Activated CD8-positive, alpha-beta T cell treated with anti-CD3 and anti-CD28 coated beads for 36 hours (primary cell): Measurements from ENCODE around the gene PA2G4. TPM values are rescaled to one million over a fixed set of nuclear protein-coding genes. Genes with fewer than 3 reads are reported as not detected.
"Not testable (repeated sequence)": the region's sequence is repeated elsewhere in the genome, so short reads cannot be mapped to it uniquely, and the experiment has no call there.

Source experiments
- ATAC-seq: fragments of 200-7000 bp; cut with Tn5 transposase; one replicate; pipeline ENCODE4 v1.10.0; 2021; ENCODE audit warnings: mild to moderate bottlenecking, moderate library complexity
- CTCF ChIA-PET: fragments of 350-600 bp; sonication (Branson Sonifier 250); formaldehyde crosslinking; loops from one replicate; lab custom pipeline; 2021; ENCODE audit warnings: antibody characterized with exemption; lab: Charles Lee
- POLR2A ChIA-PET: fragments of 350-600 bp; sonication (Branson Sonifier 250); formaldehyde crosslinking; loops from one replicate; lab custom pipeline; 2021; ENCODE audit warnings: antibody characterized with exemption; lab: Charles Lee
- DNase-seq: peaks from one replicate; pipeline ENCODE4 v3.0.0-alpha.2; 2020
- H3K27ac Mint-ChIP-seq: one replicate; pipeline ENCODE4 v1.8.0; 2021; ENCODE audit warnings: mild to moderate bottlenecking, mixed read lengths
- H3K27me3 Mint-ChIP-seq: one replicate; pipeline ENCODE4 v1.8.0; 2021; ENCODE audit warnings: mixed read lengths
- H3K36me3 Mint-ChIP-seq: one replicate; pipeline ENCODE4 v1.8.0; 2021; ENCODE audit warnings: low read depth, mixed read lengths
- H3K4me1 Mint-ChIP-seq: one replicate; pipeline ENCODE4 v1.8.0; 2021; ENCODE audit warnings: low read depth, mixed read lengths
- H3K4me3 Mint-ChIP-seq: one replicate; pipeline ENCODE4 v1.8.0; 2021; ENCODE audit warnings: mild to moderate bottlenecking, moderate library complexity, mixed read lengths
- H3K9me3 Mint-ChIP-seq: one replicate; pipeline ENCODE4 v1.8.0; 2021; ENCODE audit warnings: mixed read lengths
- CTCF ChIP-seq: fragments of 200-600 bp; IDR thresholded peaks from one replicate; pipeline ENCODE4 v1.8.0; 2022; ENCODE audit warnings: antibody characterized with exemption, mild to moderate bottlenecking
- intact Hi-C: fragments of 100-400 bp; cut with micrococcal nuclease; formaldehyde crosslinking; loops from one replicate; pipeline ENCODE4 v1.10.0; 2022
- total RNA-seq, 2 experiments: library from RNA; stranded (reverse); gene quantifications; one replicate each; pipeline ENCODE4 v1.2.3, GENCODE V29; 2021

Gene PA2G4
- total RNA-seq, 2 experiments from 2014 or later = 447 to 455 TPM

GRCh38 chr12:56155256-56155845 lies 51.0 kb downstream of the PA2G4 start:
- Mint-ChIP-seq H3K4me1 (peaks cover 39% of the 10 kb centered on the region), H3K27me3 (no peaks in the 10 kb centered on the region), H3K9me3 (no peaks in the 10 kb centered on the region), H3K4me3 (no peak overlapping the region), H3K27ac (no peak overlapping the region), H3K36me3 (peaks cover 35% of the 10 kb centered on the region)
- intact Hi-C loops = no loop called here
- ATAC-seq (no peak), DNase-seq (no peak)
- POLR2A ChIA-PET = interaction anchor here (1.3 to 3.6 kb wide), 4 partner anchors 28 to 67 kb away, joined by 3 to 19 read pairs (median 8); partner anchors contain the start of genes ESYT1, PA2G4, RNF41 and RPL41
- CTCF ChIA-PET = interaction anchor here (0.7 to 3.1 kb wide), 5 partner anchors 13 to 37 kb away, joined by 3 to 14 read pairs (median 9); partner anchors contain the start of genes SMARCC2 and ZC3H10
- no peak for TF ChIP-seq CTCF

GRCh38 chr12:56156464-56157200 lies 52.3 kb downstream of the PA2G4 start:
- POLR2A ChIA-PET = interaction anchor here (0.6 to 3.6 kb wide), 7 partner anchors 8 to 52 kb away, joined by 3 to 19 read pairs (median 4); partner anchors contain the start of genes PA2G4, RPL41 and ZC3H10
- CTCF ChIA-PET = interaction anchor here (0.6 to 3.1 kb wide), 3 partner anchors 30 to 37 kb away, joined by 3 to 14 read pairs (median 12); partner anchors contain the start of gene SMARCC2
- intact Hi-C loops, ATAC-seq, H3K27me3 Mint-ChIP-seq, DNase-seq, H3K9me3 Mint-ChIP-seq: not testable (repeated sequence)
- peak overlapping the region; percentile 98 for H3K27ac Mint-ChIP-seq
- peaks cover 40% of the 10 kb centered on the region for H3K4me1 Mint-ChIP-seq
- peak overlapping the region; percentile 95 for H3K4me3 Mint-ChIP-seq
- H3K36me3 Mint-ChIP-seq = peaks cover 45% of the 10 kb centered on the region

- Mint-ChIP-seq H3K4me3 (peak overlapping the region; percentile 95), H3K9me3 (no peaks in the 10 kb centered on the region), H3K27ac (peak overlapping the region; percentile 98), H3K36me3 (peaks cover 49% of the 10 kb centered on the region), H3K27me3 (no peaks in the 10 kb centered on the region), H3K4me1 (peaks cover 38% of the 10 kb centered on the region)
- intact Hi-C loops = loop anchor here (2.0 kb wide), 1 partner anchor 29 kb away; the partner anchor contains the start of gene ESYT1
- ATAC-seq = peak; percentile 43
- DNase-seq = peak; percentile 76
- ChIA-PET CTCF (interaction anchor here (1.2 to 3.0 kb wide), 3 partner anchors 31 to 39 kb away, joined by 3 to 19 read pairs (median 12); partner anchors contain the start of gene ZC3H10), POLR2A (interaction anchor here (0.6 to 5.7 kb wide), 10 partner anchors 9 to 49 kb away, joined by 3 to 51 read pairs (median 4); partner anchors contain the start of gene ZC3H10)
- TF ChIP-seq CTCF = peak; percentile 22
Measured at GRCh38 chr12:56157201-56158028, 53.1 kb downstream of the PA2G4 start.

- H3K9me3 Mint-ChIP-seq = no peaks in the 10 kb centered on the region
- peak; percentile 98 for DNase-seq
- no peaks in the 10 kb centered on the region for H3K27me3 Mint-ChIP-seq
- intact Hi-C loops = loop anchor here (2.0 kb wide), 1 partner anchor 29 kb away; the partner anchor contains the start of gene ESYT1
- peak within 1 kb of the TSS; percentile 98 for H3K27ac Mint-ChIP-seq
- CTCF ChIA-PET = interaction anchor here (1.0 to 2.8 kb wide), 8 partner anchors 11 to 40 kb away, joined by 3 to 19 read pairs (median 4); partner anchors contain the start of genes SMARCC2 and ZC3H10
- H3K4me3 Mint-ChIP-seq = peak within 1 kb of the TSS; percentile 95
- H3K4me1 Mint-ChIP-seq = peaks cover 33% of the 10 kb centered on the region
- no peak for TF ChIP-seq CTCF
- POLR2A ChIA-PET = interaction anchor here (0.6 to 5.7 kb wide), 15 partner anchors 9 to 163 kb away, joined by 3 to 51 read pairs (median 5); partner anchors contain the start of genes ESYT1, SMARCC2 and ZC3H10
- ATAC-seq = peak; percentile 87
- H3K36me3 Mint-ChIP-seq = peaks cover 55% of the 10 kb centered on the region
Measured at GRCh38 chr12:56158029-56158925, 53.9 kb downstream of the PA2G4 start, which contains the start of gene MYL6. TSS of gene MYL6 (plus strand) at chr12:56158359. CDS start at chr12:56158402, 43 bp downstream.
